Measurements from ENCODE around the gene ZNF205. TPM values are rescaled to one million over a fixed set of nuclear protein-coding genes. Genes with fewer than 3 reads are reported as not detected.
A peak's percentile ranks its signal among the peaks of the same experiment; 100 is the strongest.

The ZNF205 gene
- 10 to 100 TPM; 15.4 to 18.3 TPM for total RNA-seq
- polyA plus RNA-seq (2013, experiment 1 of 2) = 19.4 TPM
- 17.3 TPM for polyA plus RNA-seq (2013, experiment 2 of 2)
- long read RNA-seq, experiment 1, partial matches to known transcripts = 5 of 11 reads
- long read RNA-seq, experiment 1, other reads (novel, unspliced or antisense) = 4 of 11 reads
- long read RNA-seq, experiment 2, partial matches to known transcripts = 3 of 11 reads
- long read RNA-seq, experiment 2, other reads (novel, unspliced or antisense) = 1 of 11 reads
- long read RNA-seq, experiment 3, partial matches to known transcripts = 1 of 2 reads
- long read RNA-seq, experiment 3, other reads (novel, unspliced or antisense) = 0 of 2 reads
- long read RNA-seq, experiment 4, transcript ZNF205-201 (7 exons, 1,947 nt) = major isoform, 8 of 12 reads
- long read RNA-seq, experiment 4, partial matches to known transcripts = 1 of 12 reads
- long read RNA-seq, experiment 4, other reads (novel, unspliced or antisense) = 1 of 12 reads

GRCh38 chr16:3112058-3112880, at the start of gene ZNF205:
Gene ZNF205, plus strand, starts transcription at chr16:3112586. Its CDS starts 845 bp downstream, at chr16:3113431.
- Mint-ChIP-seq H3K4me1 (peaks cover 18% of the 10 kb centered on the region), H3K36me3 (ENCODE audit: low read depth) (peaks cover 18% of the 10 kb centered on the region), H3K9me3 (no peaks in the 10 kb centered on the region), H3K4me3 (peak within 1 kb of the TSS; percentile 82), H3K27me3 (ENCODE audit: insufficient read depth) (peaks cover 4% of the 10 kb centered on the region), H3K27ac (peak within 1 kb of the TSS; percentile 84)
- Histone ChIP-seq H3K27me3 (ENCODE audit: control insufficient read depth, insufficient read depth, low read length, poor library complexity, severe bottlenecking) (no peaks in the 10 kb centered on the region), H3K27ac (ENCODE audit: low read depth, low read length) (no peak within 1 kb of the TSS), H3K36me3 (ENCODE audit: control insufficient read depth, insufficient read depth, low read length) (peaks cover 17% of the 10 kb centered on the region), H3K9me3 (ENCODE audit: control insufficient read depth, low read length) (no peaks in the 10 kb centered on the region), H3K9ac (ENCODE audit: extremely low read depth, low read length, poor library complexity, severe bottlenecking) (peak within 1 kb of the TSS; percentile 62), H3K4me3 (ENCODE audit: low read length) (peak within 1 kb of the TSS; percentile 95), H3K4me1 (ENCODE audit: control insufficient read depth, insufficient read depth, low read length) (peaks cover 8% of the 10 kb centered on the region)
- DNase-seq = peak; percentile 95
- TF ChIP-seq CTCF (conservative IDR thresholded peaks at IDR 0.05) = no peak
- 12 to 14% methylated on average over 10 to 20 of the region's 23 CpGs for WGBS, 2 experiments (ENCODE audit: insufficient coverage in 1 of 2, insufficient read length in 1 of 2)

DNA sequence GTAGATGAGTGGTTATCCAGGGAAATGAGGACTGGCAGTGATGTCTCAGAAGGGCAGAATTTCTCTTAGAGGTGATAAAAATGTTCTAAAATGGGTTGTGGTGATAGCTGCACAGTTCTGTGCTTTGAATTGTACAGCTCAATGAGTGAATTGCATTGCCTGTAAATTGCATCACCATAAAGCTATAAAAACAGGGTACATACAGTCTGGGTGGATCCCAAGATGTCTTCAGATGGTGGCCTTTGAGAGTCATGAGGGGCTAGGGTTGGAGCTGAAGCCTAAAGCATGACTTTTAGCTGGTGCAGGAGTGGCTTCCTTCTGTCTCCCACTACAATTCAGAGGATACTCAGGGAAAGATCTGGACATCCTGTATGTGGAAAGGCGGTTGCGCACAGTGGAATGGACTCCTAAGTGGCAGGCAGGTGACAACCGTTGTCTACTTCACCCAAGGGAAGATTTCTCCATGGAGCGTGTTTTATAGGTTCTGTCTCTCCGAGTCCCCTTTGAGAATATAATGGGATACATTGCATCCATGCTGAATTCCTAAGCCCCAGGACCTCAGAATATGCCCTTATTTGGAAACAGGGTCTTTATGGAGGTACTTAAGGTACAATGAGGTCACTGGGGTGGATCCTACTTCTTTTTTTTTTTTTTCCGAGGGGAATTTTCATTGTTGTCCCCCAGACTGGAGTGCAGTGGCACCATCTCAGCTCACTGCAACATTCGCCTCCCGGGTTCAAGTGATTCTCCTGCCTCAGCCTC, 48.6 kb upstream of the ZNF205 start:
- no peak for TF ChIP-seq CTCF (conservative IDR thresholded peaks at IDR 0.05)
- H3K4me3 ChIP-seq (ENCODE audit: low read length) = no peak overlapping the region
- no peaks in the 10 kb centered on the region for H3K36me3 Mint-ChIP-seq (ENCODE audit: low read depth)
- H3K9me3 ChIP-seq (ENCODE audit: control insufficient read depth, low read length) = no peaks in the 10 kb centered on the region
- DNase-seq = no peak
- peak overlapping the region; percentile 27 for H3K27ac Mint-ChIP-seq
- H3K27me3 Mint-ChIP-seq (ENCODE audit: insufficient read depth) = peaks cover 9% of the 10 kb centered on the region
- 92 to 94% methylated on average over 7 to 8 of the region's 8 CpGs for WGBS, 2 experiments (ENCODE audit: insufficient coverage in 1 of 2, insufficient read length in 1 of 2)
- no peak overlapping the region for H3K4me3 Mint-ChIP-seq
- no peaks in the 10 kb centered on the region for H3K9me3 Mint-ChIP-seq
- no peaks in the 10 kb centered on the region for H3K4me1 ChIP-seq (ENCODE audit: control insufficient read depth, insufficient read depth, low read length)
- H3K4me1 Mint-ChIP-seq = peaks cover 7% of the 10 kb centered on the region
- no peaks in the 10 kb centered on the region for H3K36me3 ChIP-seq (ENCODE audit: control insufficient read depth, insufficient read depth, low read length)
- no peak overlapping the region for H3K27ac ChIP-seq (ENCODE audit: low read depth, low read length)
- H3K9ac ChIP-seq (ENCODE audit: extremely low read depth, low read length, poor library complexity, severe bottlenecking) = no peak overlapping the region
- H3K27me3 ChIP-seq (ENCODE audit: control insufficient read depth, insufficient read depth, low read length, poor library complexity, severe bottlenecking) = peaks cover 4% of the 10 kb centered on the region

All from endodermal cell (in vitro differentiated cells).